ENCODE results near the gene DLGAP1. TPM values are rescaled to one million over a fixed set of nuclear protein-coding genes. Genes with fewer than 3 reads are reported as not detected.
A peak's percentile ranks its signal among the peaks of the same experiment; 100 is the strongest.

Gene DLGAP1
- total and polyA plus RNA-seq, 4 donors, result 0.06 to 1.2 (median 0.17) TPM; not detected in 1

DNA sequence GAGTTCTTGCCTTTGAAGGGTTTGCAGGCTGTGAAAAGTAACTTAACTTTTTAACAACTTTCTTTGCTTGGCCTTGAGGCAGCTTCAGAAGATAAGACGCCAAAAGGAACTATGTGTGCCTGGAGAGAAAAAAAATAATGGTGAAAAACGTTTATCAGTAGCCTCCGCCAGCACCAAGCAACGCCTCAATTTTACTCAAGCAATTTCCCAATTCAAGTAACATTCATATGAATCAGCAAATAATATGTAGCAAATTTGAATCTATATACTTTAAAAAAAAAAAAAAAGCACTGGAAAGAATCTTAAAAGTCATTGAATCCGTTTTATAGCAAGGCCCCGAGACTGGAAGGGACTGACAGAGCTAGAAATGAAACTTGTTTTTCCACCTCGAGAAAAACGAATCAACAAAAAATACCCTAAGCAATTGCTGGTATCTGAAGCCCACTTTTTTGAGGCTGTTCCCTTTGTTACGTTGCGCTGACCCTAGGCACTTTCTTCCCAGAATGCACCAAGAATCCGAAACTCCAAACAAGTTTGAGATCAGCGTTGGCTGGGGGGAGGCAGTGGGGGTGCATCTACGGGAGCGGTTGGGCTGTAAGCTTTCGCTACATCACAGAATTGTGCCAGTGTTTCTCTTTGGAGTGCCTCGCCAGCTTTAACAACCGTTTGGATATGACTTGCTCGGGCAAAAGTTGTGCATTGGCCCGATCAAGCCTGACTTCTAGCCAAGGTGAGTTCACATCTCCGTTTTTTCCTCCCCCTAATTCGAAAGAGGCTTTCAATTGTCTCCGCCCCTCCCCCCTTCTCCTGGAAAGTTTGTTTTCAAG, 1007.8 kb downstream of the DLGAP1 start:
- Histone ChIP-seq H3K27ac (ENCODE audit: low read depth in 1 of 2, low read length in 2 of 2) (peak overlapping the region; percentile 99 to 100), H3K9me3 (ENCODE audit: control insufficient read depth in 4 of 4, low read length in 3 of 4) (no peaks in the 10 kb centered on the region), H3K4me3 (ENCODE audit: low read depth in 1 of 3, low read length in 3 of 3) (peak overlapping the region; percentile 63 to 75 (median 70)), H3K9ac (ENCODE audit: low read depth in 1 of 2, low read length in 2 of 2) (peak overlapping the region; percentile 76 to 96), H3K27me3 (ENCODE audit: control insufficient read depth in 4 of 4, insufficient read depth in 4 of 4, low read length in 3 of 4) (no peaks in the 10 kb centered on the region), H3K36me3 (ENCODE audit: control insufficient read depth in 4 of 4, insufficient read depth in 3 of 4, low read depth in 1 of 4, low read length in 3 of 4) (no peaks in the 10 kb centered on the region), H3K4me1 (ENCODE audit: control insufficient read depth in 4 of 4, insufficient read depth in 4 of 4, low read length in 3 of 4) (peaks cover 3 to 15% (median 8%) of the 10 kb centered on the region in 4 donors)
- TF ChIP-seq SP1 (IDR thresholded peaks at IDR 0.05), result no peak
- TF ChIP-seq ZBTB33 (IDR thresholded peaks at IDR 0.05), result no peak
- no peak for TF ChIP-seq EGR1 (IDR thresholded peaks at IDR 0.05; ENCODE audit: low read depth in 2 of 2)
- TF ChIP-seq HNF4A (conservative IDR thresholded peaks at IDR 0.05), result no peak
- TF ChIP-seq HNF4G (IDR thresholded peaks at IDR 0.05), result no peak
- TF ChIP-seq YY1 (IDR thresholded peaks at IDR 0.05), result no peak
- TF ChIP-seq NR2F2 (IDR thresholded peaks at IDR 0.05), result no peak
- no peak for TF ChIP-seq FOXA1 (IDR thresholded peaks at IDR 0.05)
- TF ChIP-seq, protein P1, sequence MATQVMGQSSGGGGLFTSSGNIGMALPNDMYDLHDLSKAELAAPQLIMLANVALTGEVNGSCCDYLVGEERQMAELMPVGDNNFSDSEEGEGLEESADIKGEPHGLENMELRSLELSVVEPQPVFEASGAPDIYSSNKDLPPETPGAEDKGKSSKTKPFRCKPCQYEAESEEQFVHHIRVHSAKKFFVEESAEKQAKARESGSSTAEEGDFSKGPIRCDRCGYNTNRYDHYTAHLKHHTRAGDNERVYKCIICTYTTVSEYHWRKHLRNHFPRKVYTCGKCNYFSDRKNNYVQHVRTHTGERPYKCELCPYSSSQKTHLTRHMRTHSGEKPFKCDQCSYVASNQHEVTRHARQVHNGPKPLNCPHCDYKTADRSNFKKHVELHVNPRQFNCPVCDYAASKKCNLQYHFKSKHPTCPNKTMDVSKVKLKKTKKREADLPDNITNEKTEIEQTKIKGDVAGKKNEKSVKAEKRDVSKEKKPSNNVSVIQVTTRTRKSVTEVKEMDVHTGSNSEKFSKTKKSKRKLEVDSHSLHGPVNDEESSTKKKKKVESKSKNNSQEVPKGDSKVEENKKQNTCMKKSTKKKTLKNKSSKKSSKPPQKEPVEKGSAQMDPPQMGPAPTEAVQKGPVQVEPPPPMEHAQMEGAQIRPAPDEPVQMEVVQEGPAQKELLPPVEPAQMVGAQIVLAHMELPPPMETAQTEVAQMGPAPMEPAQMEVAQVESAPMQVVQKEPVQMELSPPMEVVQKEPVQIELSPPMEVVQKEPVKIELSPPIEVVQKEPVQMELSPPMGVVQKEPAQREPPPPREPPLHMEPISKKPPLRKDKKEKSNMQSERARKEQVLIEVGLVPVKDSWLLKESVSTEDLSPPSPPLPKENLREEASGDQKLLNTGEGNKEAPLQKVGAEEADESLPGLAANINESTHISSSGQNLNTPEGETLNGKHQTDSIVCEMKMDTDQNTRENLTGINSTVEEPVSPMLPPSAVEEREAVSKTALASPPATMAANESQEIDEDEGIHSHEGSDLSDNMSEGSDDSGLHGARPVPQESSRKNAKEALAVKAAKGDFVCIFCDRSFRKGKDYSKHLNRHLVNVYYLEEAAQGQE (IDR thresholded peaks at IDR 0.05), result no peak
- TF ChIP-seq JUND (IDR thresholded peaks at IDR 0.05), result no peak
- TF ChIP-seq FOXA2 (IDR thresholded peaks at IDR 0.05), result no peak
- TF ChIP-seq GABPA (IDR thresholded peaks at IDR 0.05 in 1 of 2, conservative IDR thresholded peaks at IDR 0.05 in 1 of 2), result no peak
- TF ChIP-seq, protein P2, sequence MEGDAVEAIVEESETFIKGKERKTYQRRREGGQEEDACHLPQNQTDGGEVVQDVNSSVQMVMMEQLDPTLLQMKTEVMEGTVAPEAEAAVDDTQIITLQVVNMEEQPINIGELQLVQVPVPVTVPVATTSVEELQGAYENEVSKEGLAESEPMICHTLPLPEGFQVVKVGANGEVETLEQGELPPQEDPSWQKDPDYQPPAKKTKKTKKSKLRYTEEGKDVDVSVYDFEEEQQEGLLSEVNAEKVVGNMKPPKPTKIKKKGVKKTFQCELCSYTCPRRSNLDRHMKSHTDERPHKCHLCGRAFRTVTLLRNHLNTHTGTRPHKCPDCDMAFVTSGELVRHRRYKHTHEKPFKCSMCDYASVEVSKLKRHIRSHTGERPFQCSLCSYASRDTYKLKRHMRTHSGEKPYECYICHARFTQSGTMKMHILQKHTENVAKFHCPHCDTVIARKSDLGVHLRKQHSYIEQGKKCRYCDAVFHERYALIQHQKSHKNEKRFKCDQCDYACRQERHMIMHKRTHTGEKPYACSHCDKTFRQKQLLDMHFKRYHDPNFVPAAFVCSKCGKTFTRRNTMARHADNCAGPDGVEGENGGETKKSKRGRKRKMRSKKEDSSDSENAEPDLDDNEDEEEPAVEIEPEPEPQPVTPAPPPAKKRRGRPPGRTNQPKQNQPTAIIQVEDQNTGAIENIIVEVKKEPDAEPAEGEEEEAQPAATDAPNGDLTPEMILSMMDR (IDR thresholded peaks at IDR 0.05; ENCODE audit: low read depth, low read length, missing input control), result no peak
- no peak for TF ChIP-seq RXRA (IDR thresholded peaks at IDR 0.05)
- DNase-seq (ENCODE audit: low spot score), result peak; percentile 71
- 5% methylated on average over 22 of the region's 22 CpGs for WGBS

Small RNA genes lying within 50 kb of the gene (small RNA-seq; reads per million reads assigned to genes)
- gene AP005208.1, result not detected
- gene AP005403.1, result not detected
- gene MIR6718, result not detected
- gene RN7SL39P, result not detected
- gene RNU6-831P, result not detected

Data from liver (tissue), 10 donors.